Subcutaneous abdominal adipose tissue (tissue), 5 donors: ENCODE results near the gene EHD1.
A peak's percentile ranks its signal among the peaks of the same experiment; 100 is the strongest.

Experiments used
- H3K27ac ChIP-seq: one replicate; pipeline ENCODE4 v1.7.0; 2013; ENCODE audit warnings: low read depth, mild to moderate bottlenecking, inconsistent platforms, low read length, moderate library complexity
- H3K27me3 ChIP-seq, 5 donors: one replicate each; pipeline ENCODE4 v1.7.0; 2013; ENCODE audit warnings: low read length in 5 of 5, inconsistent platforms in 1 of 5; ENCODE audit not compliant: control insufficient read depth in 5 of 5, insufficient read depth in 4 of 5
- H3K36me3 ChIP-seq, 5 donors: one replicate each; pipeline ENCODE4 v1.7.0; 2013; ENCODE audit warnings: low read length in 5 of 5; ENCODE audit not compliant: control insufficient read depth in 5 of 5, insufficient read depth in 5 of 5
- H3K4me1 ChIP-seq, 5 donors: one replicate each; pipeline ENCODE4 v1.7.0; 2013; ENCODE audit warnings: low read length in 5 of 5, mild to moderate bottlenecking in 3 of 5, moderate library complexity in 1 of 5; ENCODE audit not compliant: control insufficient read depth in 5 of 5, insufficient read depth in 5 of 5
- H3K4me3 ChIP-seq, 5 donors: one replicate each; pipeline ENCODE4 v1.7.0; 2013; ENCODE audit warnings: low read length in 5 of 5, low read depth in 1 of 5
- H3K9ac ChIP-seq, 5 donors: one replicate each; pipeline ENCODE4 v1.7.0; 2013; ENCODE audit warnings: low read length in 5 of 5, mild to moderate bottlenecking in 4 of 5, moderate library complexity in 3 of 5
- H3K9me3 ChIP-seq, 5 donors: one replicate each; pipeline ENCODE4 v1.7.0; 2013; ENCODE audit warnings: low read length in 5 of 5; ENCODE audit not compliant: control insufficient read depth in 5 of 5
- donor health status: healthy.
- donor health status: healthy.
- donor health status: healthy.
- donor health status: healthy.
- donor health status: healthy.

EHD1 gene

DNA sequence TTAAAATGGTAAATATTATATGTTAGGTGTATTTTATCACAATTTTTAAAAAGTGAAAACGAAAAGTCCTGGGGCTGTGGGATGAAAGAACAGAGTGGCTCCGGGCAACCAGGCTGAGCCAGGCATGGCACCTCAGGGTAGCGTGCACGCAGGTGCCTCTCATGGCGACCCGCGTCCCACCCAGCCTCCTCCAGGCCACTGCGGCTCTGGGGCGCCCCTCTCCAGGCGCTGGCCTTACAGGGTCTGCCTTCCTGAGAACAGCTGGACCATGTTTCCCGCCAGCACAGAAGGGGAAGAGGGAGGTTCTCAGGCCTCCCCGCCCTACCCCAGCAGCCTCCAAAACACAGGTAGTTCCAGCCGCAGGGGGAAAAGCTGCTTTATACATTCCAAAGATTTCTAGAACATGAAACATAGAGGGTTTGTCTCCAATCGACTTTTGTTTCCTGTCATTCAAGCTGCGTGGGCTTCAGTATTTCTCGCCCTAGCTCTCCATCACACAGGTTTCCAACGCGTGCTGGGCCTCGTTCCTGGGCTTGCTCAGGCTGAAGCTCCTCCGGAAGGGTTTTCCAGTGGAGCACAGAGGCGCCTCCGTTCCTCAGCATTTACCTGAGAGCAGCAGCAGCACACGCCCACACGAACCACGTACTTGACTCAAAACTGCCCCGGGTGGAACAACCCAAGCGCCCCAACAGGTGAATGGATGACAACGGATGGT, 10.5 kb downstream of the EHD1 start:
- no peaks in the 10 kb centered on the region for H3K27me3 ChIP-seq
- peak overlapping the region; percentile 98 for H3K27ac ChIP-seq
- H3K4me1 ChIP-seq = peaks cover 43 to 81% (median 73%) of the 10 kb centered on the region in 5 donors
- H3K9ac ChIP-seq = peak overlapping the region in 1 of 5 donors; percentile 56
- H3K36me3 ChIP-seq = peaks cover 0 to 38% (median 34%) of the 10 kb centered on the region in 5 donors
- H3K9me3 ChIP-seq = no peaks in the 10 kb centered on the region
- no peak overlapping the region for H3K4me3 ChIP-seq

DNA sequence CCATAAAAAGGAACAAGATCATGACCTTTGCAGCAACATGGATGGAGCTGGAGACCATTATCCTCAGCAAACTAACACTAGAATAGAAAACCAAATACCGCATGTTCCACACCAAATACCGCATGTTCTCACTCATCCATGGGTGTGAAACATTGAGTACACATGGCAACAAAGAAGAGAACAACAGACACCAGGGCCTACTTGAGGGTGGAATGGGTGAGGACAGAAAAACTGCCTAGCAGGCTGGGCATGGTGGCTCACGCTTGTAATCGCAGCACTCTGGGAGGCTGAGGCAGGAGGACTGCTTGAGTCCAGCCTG, 12.3 kb downstream of the EHD1 start:
- peaks cover 0 to 22% (median 17%) of the 10 kb centered on the region in 5 donors for H3K36me3 ChIP-seq
- peaks cover 47 to 81% (median 72%) of the 10 kb centered on the region in 5 donors for H3K4me1 ChIP-seq
- no peaks in the 10 kb centered on the region for H3K9me3 ChIP-seq
- no peak overlapping the region for H3K4me3 ChIP-seq
- peak overlapping the region; percentile 95 for H3K27ac ChIP-seq
- H3K27me3 ChIP-seq = no peaks in the 10 kb centered on the region
- no peak overlapping the region for H3K9ac ChIP-seq

DNA sequence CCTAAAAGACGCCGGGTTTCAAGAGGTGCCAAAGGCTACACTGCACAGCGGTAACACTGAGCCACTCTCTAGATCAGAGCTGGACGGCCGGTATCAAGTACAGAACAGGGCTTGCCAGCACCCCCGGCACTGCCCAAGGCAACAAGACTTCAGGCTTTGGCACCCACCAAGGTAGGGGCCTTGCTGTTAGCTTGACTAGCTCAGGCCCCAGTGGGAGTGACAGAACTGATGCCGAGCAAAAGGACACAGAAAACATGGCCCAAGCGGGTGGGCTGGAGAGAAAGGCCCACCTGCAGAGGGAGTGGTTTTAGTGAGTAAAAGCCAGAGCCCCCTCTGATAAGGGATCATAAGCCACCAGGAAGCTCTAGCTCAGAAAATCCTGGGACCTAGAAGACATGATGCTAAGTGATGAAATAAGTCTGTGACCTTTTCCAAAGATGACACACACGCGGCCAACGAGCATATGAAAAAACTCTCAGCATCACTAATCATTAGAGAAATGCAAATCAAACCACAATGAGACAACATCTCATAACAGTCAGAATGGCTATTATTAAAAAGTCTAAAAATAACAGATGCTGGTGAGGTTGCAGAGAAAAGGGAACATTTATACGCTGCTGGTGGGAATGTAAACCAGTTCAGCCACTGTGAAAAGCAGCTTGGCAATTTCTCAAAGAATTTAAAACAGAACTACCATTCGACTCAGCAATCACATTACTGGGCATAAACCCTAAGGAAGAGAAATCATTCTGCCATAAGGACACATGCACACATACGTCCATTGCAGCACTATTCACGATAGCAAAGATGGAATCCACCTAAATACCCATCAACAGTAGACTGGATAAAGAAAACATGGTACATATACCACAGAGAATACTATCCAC, 12.9 kb downstream of the EHD1 start:
- Histone ChIP-seq H3K4me1 (peaks cover 45 to 77% (median 66%) of the 10 kb centered on the region in 5 donors), H3K9me3 (no peaks in the 10 kb centered on the region), H3K9ac (peak overlapping the region in 3 of 5 donors; percentile 36 to 57 (median 52)), H3K27ac (peak overlapping the region; percentile 95), H3K27me3 (no peaks in the 10 kb centered on the region), H3K36me3 (peaks cover 0 to 19% (median 15%) of the 10 kb centered on the region in 5 donors), H3K4me3 (peak overlapping the region in 2 of 5 donors; percentile 14 to 42)

DNA sequence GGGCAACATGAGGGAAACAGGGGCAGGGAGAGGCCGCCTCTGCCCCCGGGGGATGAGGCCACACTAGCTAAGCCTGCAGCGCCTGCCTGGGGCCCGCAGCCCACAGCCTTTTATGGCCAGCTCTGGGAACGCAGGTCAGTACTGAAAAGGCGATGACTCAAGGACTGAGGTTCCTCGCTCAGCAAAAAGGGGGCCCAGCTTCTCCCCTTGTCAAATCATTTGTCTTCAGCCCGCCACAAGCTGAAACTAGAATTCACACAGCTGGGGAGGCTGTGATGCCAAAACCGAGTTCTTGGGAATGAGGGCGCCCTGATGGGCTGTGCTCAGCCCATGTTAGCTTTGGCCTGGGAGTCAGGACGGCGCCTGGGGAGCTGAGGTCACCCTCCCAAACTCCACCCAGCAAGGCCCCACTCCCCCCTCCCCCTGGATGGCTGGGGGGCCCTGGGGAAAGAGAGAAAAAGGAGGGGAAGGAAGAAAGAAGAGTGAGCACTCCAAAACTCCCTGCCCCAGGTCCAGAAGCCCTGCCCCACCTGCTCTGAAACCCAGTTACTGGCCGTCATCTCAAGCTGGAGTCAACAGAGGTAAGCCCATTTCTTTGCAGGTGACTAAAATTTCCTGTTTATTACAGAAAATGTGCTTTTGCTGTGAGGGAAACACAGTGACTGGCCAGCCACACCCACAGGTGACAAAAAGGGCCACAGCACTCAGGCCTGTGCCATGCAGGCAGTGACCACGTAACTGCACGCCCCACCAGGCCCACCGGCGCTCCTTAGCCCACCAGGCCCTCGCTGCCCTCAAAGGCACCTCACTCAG, 13.7 kb downstream of the EHD1 start:
- Histone ChIP-seq H3K9ac (peak overlapping the region in 4 of 5 donors; percentile 36 to 57 (median 52)), H3K4me3 (peak overlapping the region in 2 of 5 donors; percentile 14 to 42), H3K27ac (peak overlapping the region; percentile 95), H3K4me1 (peaks cover 37 to 76% (median 61%) of the 10 kb centered on the region in 5 donors), H3K9me3 (no peaks in the 10 kb centered on the region), H3K27me3 (no peaks in the 10 kb centered on the region), H3K36me3 (peaks cover 0 to 24% (median 18%) of the 10 kb centered on the region in 5 donors)

DNA sequence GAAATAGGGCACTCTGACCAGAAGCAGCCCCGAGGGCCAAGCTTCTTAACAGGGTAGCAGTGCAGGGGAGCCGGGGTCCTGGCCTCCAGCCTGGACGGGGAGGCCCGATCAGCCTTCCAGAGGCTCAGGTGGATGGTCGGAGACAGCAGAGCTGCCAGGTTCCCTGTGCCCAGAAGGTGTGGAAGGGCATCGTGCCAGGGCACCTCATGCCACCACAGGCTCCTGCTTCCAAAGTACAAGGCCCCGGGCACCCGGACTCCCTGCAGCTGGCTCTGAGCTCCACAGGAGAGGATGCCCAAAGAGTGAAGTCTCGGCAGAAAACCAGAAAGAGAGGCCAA, 14.3 kb downstream of the EHD1 start:
- H3K27me3 ChIP-seq = no peaks in the 10 kb centered on the region
- H3K27ac ChIP-seq = peak overlapping the region; percentile 95
- no peaks in the 10 kb centered on the region for H3K9me3 ChIP-seq
- peak overlapping the region in 1 of 5 donors; percentile 18 for H3K4me3 ChIP-seq
- H3K4me1 ChIP-seq = peaks cover 32 to 76% (median 60%) of the 10 kb centered on the region in 5 donors
- H3K9ac ChIP-seq = peak overlapping the region; percentile 4 to 55 (median 48)
- peaks cover 0 to 30% (median 22%) of the 10 kb centered on the region in 5 donors for H3K36me3 ChIP-seq

DNA sequence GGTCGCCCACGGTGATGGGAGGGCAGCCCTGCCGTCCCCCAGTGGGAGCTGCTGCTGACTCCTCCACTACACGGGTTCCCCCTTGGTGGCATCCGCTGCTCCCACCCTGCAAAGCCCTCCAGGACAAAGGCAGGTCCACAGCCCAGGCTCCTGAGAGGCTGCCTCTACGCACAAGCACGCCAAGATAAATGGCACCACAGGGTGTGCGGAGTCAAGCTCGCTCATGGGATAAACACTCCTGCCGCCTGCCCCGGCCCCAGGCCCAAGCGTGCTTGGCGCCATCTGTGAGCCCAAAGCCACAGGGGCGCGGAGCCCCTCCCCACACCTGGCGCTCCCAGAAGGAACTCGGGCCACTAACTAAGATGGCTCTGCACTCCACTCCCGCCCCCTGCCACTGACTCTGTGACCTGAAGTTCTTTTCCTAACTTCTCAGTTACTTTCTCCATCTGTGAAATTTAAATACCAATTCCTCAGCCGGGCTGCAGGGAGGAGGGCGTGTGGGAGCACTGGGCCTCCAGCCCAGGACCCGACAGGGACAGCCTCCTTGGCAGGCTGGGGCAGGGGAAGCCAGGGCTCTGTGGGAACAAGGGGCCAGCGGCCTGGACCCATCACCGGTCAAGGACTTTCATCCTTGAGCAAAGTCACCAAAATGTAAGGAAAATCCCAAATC, 14.9 kb downstream of the EHD1 start:
- peak overlapping the region in 3 of 5 donors; percentile 17 to 34 (median 18) for H3K4me3 ChIP-seq
- peak overlapping the region in 3 of 5 donors; percentile 36 to 51 (median 38) for H3K9ac ChIP-seq
- no peaks in the 10 kb centered on the region for H3K9me3 ChIP-seq
- H3K36me3 ChIP-seq = peaks cover 0 to 33% (median 24%) of the 10 kb centered on the region in 5 donors
- peaks cover 29 to 76% (median 60%) of the 10 kb centered on the region in 5 donors for H3K4me1 ChIP-seq
- peak overlapping the region; percentile 95 for H3K27ac ChIP-seq
- H3K27me3 ChIP-seq = no peaks in the 10 kb centered on the region

DNA sequence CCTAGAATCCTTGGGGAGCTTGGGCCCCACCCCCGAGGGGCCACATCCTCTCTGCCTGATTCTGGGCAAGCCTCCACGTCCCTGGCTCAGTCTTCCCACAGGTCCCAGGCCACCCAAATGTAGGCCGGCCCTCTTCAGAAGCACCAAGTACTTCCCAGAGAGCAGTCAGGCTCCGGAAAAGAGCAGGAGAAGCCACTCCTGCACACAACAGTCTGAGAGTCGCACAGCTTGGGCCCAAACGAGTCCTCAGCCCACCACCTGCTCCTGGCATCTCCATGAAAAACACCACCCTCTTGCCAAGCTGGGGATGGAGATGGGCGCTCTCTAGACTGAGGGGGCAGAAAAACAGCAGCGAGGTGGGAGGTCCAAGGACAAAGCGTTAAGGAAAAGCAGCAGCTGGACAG, 15.4 kb downstream of the EHD1 start:
- peaks cover 28 to 74% (median 57%) of the 10 kb centered on the region in 5 donors for H3K4me1 ChIP-seq
- H3K27me3 ChIP-seq = no peaks in the 10 kb centered on the region
- H3K9me3 ChIP-seq = no peaks in the 10 kb centered on the region
- H3K4me3 ChIP-seq = peak overlapping the region in 3 of 5 donors; percentile 7 to 34 (median 17)
- peak overlapping the region; percentile 95 for H3K27ac ChIP-seq
- H3K36me3 ChIP-seq = peaks cover 0 to 31% (median 22%) of the 10 kb centered on the region in 5 donors
- peak overlapping the region in 2 of 5 donors; percentile 27 to 51 for H3K9ac ChIP-seq

DNA sequence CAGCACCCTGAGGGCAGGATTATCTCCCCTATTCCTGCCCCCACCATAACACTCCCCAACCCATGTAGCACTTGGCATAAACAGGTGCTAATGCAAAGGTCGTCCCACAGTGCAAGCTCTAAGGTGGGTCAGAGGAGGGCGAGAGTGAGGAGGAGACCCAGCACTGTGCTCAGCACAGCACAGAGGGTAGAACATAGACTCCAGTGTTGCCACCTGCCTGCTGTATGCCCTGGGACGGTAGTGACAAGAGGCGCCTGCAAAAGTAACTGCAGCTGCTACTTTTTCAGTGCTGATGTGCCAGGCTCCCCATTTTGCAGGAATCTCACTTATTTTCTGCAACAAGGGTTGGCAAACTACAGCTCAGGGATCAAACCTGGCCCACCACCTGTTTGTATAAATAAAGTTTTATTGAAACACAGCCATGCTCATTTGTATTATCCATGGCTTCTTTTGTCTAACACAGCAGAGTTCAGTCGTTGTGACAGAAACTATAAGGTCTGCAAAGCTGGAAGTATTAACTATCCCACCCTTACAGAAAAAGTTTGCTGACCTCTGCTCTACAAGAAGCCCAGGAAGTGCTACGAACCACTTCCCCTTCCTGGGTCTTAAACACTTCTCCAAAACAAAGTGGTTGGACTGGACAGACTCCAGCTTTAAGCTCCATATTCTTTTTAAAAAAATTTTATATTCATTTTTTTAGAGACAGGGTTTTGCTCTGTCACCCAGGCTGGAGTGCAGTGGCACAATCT, 17.0 kb downstream of the EHD1 start:
- Histone ChIP-seq H3K36me3 (peaks cover 0 to 31% (median 28%) of the 10 kb centered on the region in 5 donors), H3K27me3 (peaks cover 0 to 2% (median 0%) of the 10 kb centered on the region in 5 donors), H3K9me3 (no peaks in the 10 kb centered on the region), H3K4me3 (peak overlapping the region in 1 of 5 donors; percentile 4), H3K4me1 (peaks cover 31 to 86% (median 69%) of the 10 kb centered on the region in 5 donors), H3K9ac (no peak overlapping the region), H3K27ac (peak overlapping the region; percentile 95)
